HG02763 (cell line): ENCODE data around the gene CBX2.
"Not testable (repeated sequence)": the region's sequence is repeated elsewhere in the genome, so short reads cannot be mapped to it uniquely, and the experiment has no call there.

Experiments
- ATAC-seq: cut with Tn5 transposase; IDR thresholded peaks from one replicate; pipeline ENCODE4 v1.9.1; 2021; ENCODE audit warnings: mild to moderate bottlenecking, moderate library complexity; ENCODE audit not compliant: unreplicated experiment

Gene CBX2

DNA sequence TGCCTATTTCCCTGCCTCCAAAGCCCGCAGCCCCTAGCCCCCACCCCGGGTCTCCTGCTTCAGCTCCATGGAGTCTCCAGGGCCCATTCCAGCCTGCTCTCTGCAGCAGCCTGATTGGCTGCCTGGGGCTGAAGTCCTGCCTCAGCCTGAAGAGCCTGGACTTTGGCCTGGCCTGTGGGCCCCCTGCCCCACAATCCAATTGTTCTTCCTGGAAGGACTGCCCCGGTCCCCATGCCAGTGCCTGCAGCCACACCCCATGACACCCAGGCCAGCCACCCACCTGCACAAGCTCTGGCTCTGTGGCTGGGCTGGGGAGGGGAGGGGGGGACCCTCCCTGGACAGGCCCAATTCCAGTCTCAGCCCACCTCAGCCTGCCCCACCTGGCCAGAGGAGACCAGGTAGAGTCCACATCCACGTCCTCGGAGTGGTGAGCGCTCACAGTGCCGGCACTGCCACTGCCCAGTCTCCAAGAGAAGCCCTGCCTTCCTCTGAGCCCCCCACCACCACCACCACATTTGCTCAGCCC is 34.9 kb upstream of the CBX2 start:
- ATAC-seq, result no peak

DNA sequence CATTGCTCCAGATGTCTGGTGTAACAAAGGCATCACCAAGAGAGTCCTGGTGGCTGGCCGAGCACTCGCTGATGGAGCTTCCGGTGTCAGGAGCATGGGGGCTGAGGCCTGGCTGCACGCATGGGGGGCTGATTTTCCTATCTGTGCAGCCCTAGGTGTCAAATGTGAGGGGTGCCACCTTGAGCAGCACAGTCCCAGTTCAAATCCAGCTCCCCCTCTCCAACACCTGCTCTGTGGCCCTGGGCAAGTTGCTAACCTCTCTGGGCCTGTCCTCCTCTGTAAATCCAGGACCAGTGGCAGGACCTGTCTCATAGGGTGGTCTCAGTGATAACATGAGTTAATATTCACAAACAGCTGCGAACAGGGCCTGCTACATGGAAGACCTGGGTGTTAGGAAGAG is 34.3 kb upstream of the CBX2 start:
- no peak for ATAC-seq

DNA sequence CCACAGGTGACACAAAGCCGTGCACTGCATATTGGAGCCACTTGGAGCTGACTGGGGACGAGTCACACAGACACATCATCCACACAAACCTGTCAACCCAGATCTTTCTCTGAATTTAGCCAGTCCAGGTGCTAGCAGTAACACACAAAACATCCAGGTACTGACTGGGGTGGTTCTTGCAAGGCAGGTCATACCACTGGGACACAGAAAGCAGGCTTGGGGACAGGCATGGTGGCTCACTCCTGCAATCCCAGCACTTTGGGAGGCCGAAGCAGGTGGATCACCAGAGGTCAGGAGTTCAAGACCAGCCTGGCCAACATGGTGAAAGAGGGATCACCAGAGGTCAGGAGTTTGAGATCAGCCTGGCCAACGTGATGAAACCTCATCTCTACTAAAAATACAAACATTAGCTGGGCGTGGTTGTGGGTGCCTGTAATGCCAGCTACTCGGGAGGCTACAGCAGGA is 32.3 kb upstream of the CBX2 start:
- no peak for ATAC-seq

DNA sequence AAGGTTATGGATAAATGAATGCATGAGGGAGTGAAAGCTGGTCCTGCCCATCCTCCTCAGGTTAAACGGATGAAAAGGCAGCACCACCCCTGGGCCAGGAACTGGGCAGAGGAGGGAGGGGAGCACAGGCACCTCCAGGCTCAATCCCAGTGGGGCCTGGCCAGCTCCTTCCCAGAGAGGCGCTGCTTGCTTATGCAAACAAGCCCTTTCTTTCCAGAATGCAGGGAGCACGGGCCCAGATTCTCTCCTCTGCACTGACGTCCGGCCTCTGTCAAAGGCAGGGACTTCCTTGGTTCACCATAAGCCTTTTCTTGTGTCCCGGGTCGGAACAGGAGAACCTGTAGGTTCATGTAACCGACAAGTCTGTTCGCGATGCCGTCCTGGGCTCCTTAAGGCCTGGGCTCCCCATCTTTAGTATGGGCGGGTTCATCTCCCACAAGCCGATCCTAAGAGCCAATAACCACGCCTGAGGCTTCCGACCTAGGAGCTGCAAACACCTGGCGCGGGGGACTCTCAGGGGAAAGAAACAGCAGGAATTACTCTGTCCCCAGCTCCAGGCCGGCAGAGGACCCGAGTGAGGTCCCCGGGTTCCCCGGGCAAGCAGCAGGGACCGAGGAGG is 30.9 kb upstream of the CBX2 start:
- no peak for ATAC-seq

DNA sequence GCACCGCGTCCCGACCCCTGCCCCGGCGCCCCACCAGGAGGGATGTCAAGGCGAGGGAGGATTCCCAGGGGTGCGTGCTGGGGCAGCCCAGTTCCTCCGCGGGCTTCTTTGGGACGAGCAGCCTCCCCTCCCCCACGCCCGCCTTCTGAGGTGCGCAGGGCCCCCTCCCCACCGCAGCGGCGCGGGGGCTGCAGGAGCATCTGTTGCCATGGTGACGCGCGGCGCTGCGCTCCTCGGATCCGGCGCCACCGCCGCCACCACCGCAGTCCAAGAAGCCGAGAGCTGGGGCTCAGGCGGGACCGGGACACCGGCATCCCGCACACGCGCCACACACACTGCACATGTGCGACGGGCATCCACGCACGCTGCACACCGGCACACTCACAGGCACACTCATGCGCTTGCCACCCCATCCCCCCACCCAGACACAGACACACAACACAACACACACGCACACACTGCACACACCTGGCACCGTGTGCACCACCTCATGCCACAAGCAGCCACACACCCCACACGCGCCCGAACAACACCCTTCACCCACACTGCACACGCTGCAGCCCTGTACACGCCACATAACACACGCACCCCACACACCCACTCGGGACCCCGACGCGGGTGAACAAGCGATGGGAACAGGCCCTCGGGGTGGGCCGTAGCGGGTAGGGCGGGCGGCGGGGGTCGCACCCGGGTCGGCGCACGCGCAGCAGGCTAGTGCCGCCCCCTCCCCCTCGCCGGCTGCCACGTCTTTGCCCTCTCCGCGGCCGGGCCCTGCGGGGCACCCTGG is 30.2 kb upstream of the CBX2 start:
- no peak for ATAC-seq

DNA sequence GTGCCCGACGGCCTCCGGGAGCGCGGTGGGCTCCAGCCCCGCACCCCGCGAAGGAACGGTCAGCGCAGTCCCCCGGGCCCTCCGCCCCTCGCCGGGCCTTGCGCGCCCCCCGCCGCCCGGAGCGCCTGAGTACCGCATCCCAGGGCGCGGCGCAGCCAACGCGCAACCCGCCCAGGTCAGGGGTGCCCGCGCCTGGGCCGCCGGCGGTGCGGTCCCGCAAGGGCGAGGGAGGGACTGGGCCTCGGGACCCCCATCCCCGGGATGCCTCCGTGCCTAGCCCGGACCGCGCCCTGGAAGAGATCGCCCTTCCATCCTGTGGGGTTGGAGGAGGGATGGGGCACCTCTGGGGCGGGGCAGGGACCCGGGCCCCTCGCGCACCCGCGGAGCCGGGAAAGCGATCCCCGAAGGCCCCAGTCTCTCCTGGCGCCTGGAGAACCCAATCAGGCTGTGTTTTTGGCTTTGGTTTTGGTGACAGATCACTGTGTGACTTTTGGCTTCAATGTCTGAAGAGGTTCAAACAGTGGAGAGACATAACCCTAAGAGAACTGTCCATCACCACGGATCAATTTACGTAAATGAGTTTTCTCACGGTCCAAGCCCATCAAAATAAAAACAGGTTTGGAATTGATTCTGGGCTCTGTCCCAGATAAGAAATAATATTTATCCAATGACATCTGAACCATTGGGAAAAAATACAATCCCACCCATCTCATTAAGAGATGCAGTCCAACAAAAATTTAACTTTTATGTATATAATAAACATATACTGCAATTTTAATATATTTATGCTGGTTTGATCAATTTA is 29.5 kb upstream of the CBX2 start:
- ATAC-seq, result no peak

DNA sequence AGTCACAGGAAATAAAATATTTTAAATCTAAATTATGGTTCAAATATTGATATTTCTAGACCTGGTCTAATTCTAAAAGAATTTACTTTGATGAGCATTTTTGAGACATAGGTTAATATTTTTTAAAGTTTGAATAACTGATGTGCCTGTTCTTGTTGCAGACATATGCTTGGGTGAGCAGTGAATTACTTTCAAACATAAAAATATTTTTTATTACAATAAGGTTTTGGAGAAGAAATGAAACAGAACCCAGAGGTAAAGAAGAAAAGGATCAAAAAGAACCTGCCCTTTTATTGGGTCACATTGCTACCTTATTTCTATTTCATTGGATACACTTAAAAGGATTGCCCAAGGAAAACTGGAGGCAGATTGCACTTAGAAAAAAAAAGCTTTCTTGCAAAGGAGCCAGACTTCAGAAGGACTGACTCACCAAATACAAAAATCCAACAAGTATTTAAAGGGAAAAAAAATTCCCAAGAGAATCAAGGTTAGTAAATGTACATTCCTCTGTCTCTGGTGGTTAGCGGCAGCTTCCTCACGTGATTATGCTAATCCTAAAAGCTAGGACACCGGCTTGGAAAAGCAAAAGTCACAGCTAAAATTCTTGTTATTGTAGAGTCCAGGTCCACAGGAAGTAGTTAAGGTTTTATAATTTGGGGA is 28.7 kb upstream of the CBX2 start:
- ATAC-seq, result no peak

DNA sequence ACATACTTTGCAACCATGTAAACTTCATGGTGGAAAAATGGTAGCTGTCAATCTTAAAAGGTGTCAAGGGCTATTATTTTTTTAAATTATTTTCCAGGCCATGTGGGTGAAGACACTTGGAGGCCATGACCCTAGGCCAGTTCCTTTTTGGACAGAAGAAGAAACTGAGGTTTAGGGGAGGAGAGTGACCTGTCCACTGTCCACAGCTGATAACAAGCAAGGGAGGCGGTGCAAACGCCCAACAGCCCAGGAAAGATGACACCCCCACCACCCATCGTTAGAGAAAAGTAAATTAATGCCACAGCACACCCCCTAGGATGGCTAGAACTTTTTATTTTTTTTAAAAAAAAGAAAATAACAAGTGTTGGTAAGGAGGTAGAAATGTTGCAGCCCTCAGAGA is 28.0 kb upstream of the CBX2 start:
- ATAC-seq, result no peak

DNA sequence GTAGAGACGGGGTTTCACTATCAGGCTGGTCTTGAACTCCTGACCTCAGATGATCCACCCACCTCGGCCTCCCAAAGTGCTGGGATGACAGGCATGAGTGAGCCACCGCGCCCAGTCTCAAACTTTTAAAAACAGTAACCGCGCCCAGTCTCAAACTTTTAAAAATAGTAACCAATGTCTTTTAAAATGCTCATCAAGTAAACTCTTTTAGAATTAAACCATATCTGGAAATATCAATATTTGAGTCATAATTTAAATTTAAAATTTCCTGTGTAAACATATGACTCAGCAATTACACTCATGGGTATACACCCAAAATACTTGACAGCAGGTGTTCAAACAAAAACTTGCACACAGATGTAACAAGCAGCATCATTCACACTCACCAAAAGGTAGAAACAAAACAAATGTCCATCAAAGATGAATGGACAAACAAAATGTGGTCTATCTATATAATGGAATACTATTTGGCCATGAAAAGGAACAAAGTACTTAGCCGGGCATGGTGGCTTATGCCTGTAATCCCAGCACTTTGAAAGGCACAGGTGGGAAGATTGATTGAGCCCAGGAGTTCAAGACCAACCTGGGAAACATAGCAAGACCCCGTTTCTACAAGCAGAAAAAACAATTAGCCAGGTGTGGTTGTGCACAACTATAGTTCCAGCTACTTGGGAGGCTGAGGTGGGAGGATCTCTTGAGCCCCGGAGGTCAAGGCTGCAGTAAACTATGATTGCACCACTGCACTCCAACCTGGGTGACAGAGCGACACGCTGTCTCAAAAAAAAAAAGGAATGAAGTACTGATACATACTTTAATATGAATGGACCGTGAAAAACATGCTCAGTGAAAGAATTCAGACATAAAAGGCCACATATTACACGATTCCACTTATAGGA is 27.1 kb upstream of the CBX2 start:
- ATAC-seq, result no peak

DNA sequence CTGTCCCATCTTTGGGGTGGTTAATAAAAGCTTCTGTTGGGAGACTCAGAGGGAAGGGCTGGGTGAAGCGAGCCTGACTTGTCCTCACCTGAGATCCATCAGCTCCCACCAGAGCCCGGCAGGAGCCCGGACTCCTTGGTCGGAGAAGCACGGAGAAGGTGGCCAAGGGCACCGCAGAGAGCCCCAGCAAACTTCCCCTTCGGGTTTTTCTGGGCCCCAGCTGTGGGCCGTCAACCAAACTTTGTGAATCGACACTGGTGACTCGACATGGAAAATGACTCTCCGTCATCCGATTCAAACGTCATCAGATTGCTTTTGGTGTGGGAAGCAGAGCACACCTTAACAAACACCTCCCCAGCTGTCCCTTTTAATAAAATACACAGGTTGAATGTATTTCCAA is 25.8 kb upstream of the CBX2 start:
- ATAC-seq, result no peak

DNA sequence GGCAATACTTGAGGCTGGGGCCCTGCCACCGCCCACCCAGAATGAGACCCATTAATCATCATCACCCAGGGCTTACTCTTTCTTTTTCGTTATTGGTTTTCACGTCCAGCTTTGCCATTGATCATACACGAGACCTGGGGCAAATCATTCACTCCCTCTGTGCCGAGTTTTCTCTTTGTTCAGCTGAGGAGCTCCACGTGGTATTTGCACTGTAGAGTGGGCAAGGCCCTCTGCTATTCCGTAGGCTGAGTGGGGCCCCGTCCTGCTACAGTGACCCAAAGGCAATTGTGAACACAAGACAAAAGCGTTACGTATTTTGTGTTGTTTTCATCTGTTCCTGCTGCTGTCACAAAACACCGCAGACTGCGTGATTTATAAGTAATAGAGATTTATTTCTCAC is 23.6 kb upstream of the CBX2 start:
- no peak for ATAC-seq

DNA sequence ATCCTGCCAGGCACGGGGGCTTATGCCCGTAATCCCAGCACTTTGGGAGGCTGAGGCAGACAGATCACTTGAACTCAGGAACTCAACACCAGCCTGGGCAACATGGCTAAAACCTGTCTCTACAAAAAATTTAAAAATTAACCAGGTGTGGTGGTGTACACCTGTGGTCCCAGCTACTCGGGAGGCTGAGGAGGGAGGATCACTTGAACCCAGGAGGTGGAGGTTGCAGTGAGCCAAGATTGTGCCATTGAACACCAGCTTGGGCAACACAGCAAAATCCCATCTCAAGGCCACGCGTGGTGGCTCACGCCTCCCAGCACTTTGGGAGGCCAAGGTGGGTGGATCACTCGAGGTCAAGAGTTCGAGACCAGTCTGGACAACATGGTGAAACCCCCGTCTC is 23.0 kb upstream of the CBX2 start:
- not testable (repeated sequence) for ATAC-seq

DNA sequence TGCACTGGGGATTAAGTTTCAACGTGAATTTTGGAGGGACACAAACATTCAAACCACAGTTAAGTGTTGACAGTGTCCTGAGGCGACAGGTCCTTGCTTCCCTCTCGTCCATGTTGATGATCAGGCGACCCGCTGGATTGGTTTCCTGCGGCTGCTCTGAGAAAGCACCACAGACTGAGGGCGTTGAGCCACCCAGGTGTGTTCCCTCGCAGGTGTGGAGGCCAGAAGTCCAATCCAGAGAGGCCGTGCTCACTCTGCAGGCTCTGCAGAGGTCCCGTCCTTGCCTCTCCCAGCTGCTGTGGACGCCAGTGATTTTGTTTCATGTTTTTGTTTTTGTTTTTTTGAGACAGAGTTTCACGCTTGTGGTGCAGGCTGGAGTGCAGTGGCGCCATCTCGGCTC is 22.4 kb upstream of the CBX2 start:
- no peak for ATAC-seq

DNA sequence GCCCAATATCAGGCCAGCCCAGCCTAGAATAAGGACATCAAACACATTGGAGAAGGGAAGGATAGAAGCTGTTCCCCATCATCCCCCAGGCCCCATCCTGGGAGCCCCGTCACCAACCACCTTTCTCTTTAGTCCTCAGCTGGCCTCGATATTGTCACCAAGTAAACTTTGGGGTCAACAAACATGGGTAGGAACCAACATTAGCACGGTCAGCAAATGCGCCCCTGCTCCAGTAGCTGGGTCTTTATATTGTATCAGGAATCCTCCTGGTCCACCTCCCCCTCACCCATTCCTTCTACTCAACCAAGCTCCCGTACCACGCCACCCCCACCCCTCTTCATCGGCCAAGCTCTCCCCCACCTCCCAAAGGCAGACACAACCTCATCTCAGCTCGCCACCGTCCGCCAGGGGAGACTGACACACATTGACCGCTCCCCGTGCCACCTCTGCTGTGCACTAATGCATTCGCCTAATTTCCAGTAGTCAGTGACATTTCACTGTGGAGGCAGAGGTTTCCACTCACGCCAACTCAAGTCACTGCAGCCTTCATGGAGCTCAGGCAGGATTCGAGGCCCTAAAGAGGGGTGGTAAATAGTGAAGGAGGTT is 20.7 kb upstream of the CBX2 start:
- ATAC-seq, result no peak

DNA sequence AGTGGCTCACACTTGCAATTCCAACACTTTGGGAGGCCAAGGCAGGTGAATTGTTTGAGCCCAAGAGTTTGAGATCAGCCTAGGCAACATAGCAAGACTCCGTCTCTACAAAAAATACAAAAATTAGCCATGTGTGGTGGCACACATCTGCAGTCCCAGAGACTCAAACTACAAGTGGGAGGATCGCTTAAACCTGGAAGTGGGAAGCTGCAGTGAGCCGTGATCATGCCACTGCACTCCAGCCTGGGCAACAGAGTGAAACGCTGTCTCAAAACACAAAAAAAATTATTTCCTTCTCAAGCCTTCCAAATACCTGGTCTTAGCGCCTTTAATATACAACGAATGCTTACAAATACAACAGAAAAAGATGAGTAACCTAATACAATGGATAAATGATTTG is 19.7 kb upstream of the CBX2 start:
- ATAC-seq, result no peak

DNA sequence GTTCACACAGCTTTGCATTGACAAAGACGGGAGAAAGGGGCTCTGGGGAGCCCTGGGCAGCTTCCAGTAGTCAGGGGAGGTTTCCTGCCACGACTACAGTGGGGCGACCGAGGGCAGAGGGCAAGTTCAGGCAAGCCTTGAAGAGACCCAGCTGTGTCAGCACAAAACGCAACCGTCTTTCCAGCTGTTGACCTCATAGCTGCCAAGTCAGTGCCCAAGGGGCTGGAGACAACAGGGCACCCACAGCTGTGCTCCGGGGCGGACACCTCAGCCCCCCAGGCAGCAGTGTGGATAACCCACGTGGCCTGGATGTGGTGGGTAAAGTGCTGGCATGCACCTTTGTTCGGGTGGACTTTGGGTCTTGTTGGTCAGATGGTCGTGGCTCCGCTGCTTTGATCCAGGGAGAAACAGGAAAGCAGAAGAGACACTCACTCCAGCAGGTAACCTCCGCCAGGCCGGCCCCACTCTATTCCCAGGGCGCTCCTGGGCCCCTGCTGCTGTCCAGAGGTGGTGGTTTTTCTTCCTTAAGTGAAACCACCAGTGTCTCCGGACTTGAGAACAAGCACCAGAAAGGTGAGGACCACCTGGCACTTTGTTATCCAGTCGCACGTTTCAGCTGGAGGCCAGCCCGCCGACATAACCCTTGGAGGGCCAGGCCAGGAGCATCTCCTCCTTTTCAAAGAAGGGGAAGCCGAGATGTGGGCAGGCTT is 17.6 kb upstream of the CBX2 start:
- ATAC-seq, result no peak

DNA sequence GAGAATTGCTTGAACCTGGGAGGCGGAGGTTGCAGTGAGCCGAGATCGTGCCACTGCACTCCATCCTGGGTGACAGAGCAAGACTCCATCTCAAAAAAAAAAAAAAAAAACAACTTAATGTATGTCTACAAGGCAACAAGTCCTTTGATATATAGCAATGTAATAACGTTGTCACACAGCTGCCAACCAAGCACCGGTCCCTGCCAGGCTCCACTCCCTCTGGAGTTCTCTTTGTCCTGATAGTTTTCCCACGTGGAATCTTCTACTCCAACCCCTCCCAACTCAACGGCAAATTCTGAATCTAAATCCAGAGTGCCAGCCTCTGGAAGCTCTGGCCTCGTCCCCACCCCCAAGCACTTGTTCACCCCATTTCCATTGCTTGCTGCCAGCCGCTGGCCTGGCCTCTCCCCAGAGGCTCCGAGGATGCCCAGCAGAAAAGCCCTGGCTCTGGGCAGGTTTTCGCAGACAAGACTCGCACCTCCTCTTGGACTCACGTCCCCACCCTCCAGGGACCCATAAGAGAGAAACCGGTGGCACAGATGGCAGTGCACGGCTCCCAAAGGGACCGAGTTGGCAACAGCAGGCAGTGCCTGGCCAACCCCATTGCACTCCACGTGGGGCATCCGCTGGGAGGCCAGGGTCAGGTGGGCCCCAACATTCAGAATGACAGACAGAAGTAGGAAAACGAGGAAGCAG is 15.9 kb upstream of the CBX2 start:
- no peak for ATAC-seq

DNA sequence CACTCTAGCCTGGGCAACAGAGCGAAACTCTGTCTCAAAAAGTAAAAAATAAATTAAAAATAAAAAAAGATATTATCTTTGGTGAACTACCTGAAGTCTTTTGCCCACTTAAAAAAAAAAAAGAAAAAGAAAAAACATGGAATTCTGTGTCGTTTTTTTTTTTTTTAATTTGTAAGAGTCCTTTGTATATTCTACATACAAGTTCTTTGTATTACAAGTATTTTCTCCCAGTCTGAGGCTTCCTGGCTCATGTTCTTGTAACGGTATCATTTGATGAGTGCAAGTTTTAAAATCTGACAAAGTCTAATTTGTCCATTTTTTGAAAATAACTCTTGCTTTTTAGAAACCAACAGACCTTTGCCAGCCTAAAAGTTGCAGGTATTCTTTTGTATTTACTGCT is 12.2 kb upstream of the CBX2 start:
- no peak for ATAC-seq
